Breast epithelium (tissue), 4 donors: ENCODE data around the gene SEL1L3. TPM values are rescaled to one million over a fixed set of nuclear protein-coding genes. Genes with fewer than 3 reads are reported as not detected.

Source experiments
- DNase-seq, 2 donors: peaks; one replicate each; pipeline ENCODE4 v3.0.0-alpha.2; 2019; ENCODE audit warnings: low spot score in 2 of 2
- H3K27ac ChIP-seq, 2 donors: fragments of 200-600 bp; sonication (generic) in 1 of 2; one replicate each; pipeline ENCODE4 v1.5.1; 2016 to 2019; ENCODE audit warnings: mild to moderate bottlenecking in 1 of 2
- H3K27me3 ChIP-seq, 2 donors: fragments of 200-600 bp; sonication (generic) in 1 of 2; one replicate each; pipeline versions ENCODE4 v1.5.1 to v1.6.0; 2017 to 2019; ENCODE audit warnings: control low read depth in 1 of 2, mild to moderate bottlenecking in 1 of 2
- H3K36me3 ChIP-seq: fragments of 200-600 bp; one replicate; pipeline ENCODE4 v1.5.1; 2019
- H3K4me1 ChIP-seq, 2 donors: fragments of 200-600 bp; sonication (generic); one replicate each; pipeline ENCODE4 v1.5.1; 2016 to 2019; ENCODE audit warnings: control low read depth in 1 of 2
- H3K4me3 ChIP-seq, 3 donors: fragments of 200-600 bp; sonication (generic); 1 replicate in 2 of 3; 2 replicates in 1 of 3; pipeline ENCODE4 v1.5.1; 2016 to 2019; ENCODE audit warnings: mild to moderate bottlenecking in 3 of 3, moderate library complexity in 2 of 3
- H3K9me3 ChIP-seq, 2 donors: fragments of 200-600 bp; sonication (generic) in 1 of 2; one replicate each; pipeline ENCODE4 v1.5.1; 2016 to 2019; ENCODE audit warnings: control low read depth in 1 of 2
- POLR2A ChIP-seq: fragments of 450-650 bp; IDR thresholded peaks from one replicate; pipeline ENCODE4 v1.6.1; 2016; ENCODE audit warnings: antibody characterized with exemption, mild to moderate bottlenecking, moderate library complexity
- POLR2AphosphoS5 ChIP-seq, 3 donors: sonication (generic); formaldehyde crosslinking; IDR thresholded peaks; one replicate each; pipeline ENCODE4 v1.6.1; 2017; ENCODE audit warnings: antibody characterized with exemption in 3 of 3
- intact Hi-C: fragments of 100-400 bp; cut with DNase I; formaldehyde crosslinking; loops from one replicate; pipeline ENCODE4 v1.15.1; 2023; ENCODE audit warnings: low total_unique reads
- total RNA-seq, 3 donors: library from RNA; depleted of rRNA; stranded (reverse); fragments of >200 nt; gene quantifications; one replicate each; pipeline ENCODE4 v1.1.0, GENCODE V29; 2016
- TF ChIP-seq, protein P1 (sequence below), 3 donors: fragments of 450-650 bp; IDR thresholded peaks; one replicate each; pipeline ENCODE4 v1.5.1; 2016 to 2017; ENCODE audit warnings: antibody characterized with exemption in 3 of 3, mild to moderate bottlenecking in 3 of 3, moderate library complexity in 3 of 3

SEL1L3 gene
- total RNA-seq, 3 donors from 2014 or later = 10.7 to 15.5 (median 14.7) TPM

DNA sequence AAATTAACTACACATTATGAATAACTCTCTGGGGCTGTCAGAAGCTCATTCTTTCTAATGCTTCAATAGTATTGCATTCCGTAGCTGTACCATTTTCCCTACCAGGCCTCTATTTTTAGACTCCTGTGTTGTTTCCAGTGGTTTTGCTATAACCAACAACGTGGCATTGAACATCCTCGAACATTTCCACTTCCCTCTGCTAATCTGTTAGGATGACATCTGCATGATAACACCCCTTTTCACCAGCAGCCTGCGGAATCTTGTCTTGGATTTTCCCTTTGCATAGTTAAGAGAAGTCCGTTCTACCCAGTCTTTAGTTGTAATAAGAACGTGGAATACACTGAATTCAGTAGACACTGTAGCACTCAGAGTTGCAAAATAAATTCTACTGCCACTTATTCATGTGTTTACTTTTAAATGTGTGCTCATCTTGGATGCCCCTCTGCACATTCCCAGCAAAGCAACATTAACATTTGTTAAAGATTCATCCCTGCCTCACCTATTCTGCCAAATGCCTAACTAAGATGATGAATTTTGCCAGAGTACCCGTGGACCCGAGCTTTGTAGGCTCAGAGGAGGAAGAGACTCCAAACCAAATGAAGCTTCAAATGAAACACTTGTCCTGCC, 55.6 kb downstream of the SEL1L3 start:
- intact Hi-C loops = no loop called here
- no peaks in the 10 kb centered on the region for H3K36me3 ChIP-seq

DNA sequence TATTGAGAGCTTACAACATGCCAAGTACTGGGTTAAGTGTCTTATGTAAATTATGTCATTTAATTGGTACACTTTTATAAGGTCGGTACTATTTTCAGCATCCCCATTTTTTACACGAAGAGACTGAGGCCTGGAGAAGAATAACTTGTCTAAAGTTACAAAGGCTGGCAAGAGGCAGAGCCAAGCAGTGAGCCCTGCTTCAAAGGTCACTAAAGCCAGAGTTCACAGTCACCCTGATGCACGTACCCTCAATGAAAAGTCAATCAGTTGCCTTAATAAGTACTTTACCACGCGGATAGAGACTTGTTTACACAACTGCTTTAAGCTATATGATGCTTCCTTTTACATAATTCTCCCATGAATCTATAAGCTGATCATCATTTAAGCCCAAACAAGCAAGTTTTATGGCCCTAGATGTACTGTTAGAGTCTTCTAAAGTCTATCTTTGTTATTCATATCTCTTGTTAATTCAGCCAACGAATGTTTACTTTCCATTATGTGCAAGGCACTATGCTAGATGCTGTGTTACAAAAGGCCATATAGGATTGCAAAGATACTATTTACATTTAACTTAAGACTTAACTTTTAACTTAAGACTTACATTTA, 57.4 kb downstream of the SEL1L3 start:
- no peak overlapping the region for H3K4me3 ChIP-seq
- no peaks in the 10 kb centered on the region for H3K36me3 ChIP-seq
- intact Hi-C loops = no loop called here
- no peak for TF ChIP-seq POLR2AphosphoS5 (IDR thresholded peaks at IDR 0.05)
- no peak for TF ChIP-seq POLR2A
- H3K4me1 ChIP-seq = no peaks in the 10 kb centered on the region
- no peaks in the 10 kb centered on the region for H3K9me3 ChIP-seq
- no peak overlapping the region for H3K27ac ChIP-seq
- no peak for DNase-seq
- H3K27me3 ChIP-seq = no peaks in the 10 kb centered on the region

More for the DNA sequence above, 55.6 kb downstream of the SEL1L3 start:
- DNase-seq = no peak
- TF ChIP-seq, protein P1, sequence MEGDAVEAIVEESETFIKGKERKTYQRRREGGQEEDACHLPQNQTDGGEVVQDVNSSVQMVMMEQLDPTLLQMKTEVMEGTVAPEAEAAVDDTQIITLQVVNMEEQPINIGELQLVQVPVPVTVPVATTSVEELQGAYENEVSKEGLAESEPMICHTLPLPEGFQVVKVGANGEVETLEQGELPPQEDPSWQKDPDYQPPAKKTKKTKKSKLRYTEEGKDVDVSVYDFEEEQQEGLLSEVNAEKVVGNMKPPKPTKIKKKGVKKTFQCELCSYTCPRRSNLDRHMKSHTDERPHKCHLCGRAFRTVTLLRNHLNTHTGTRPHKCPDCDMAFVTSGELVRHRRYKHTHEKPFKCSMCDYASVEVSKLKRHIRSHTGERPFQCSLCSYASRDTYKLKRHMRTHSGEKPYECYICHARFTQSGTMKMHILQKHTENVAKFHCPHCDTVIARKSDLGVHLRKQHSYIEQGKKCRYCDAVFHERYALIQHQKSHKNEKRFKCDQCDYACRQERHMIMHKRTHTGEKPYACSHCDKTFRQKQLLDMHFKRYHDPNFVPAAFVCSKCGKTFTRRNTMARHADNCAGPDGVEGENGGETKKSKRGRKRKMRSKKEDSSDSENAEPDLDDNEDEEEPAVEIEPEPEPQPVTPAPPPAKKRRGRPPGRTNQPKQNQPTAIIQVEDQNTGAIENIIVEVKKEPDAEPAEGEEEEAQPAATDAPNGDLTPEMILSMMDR (IDR thresholded peaks at IDR 0.05) = no peak
- TF ChIP-seq POLR2A = no peak
- TF ChIP-seq POLR2AphosphoS5 (IDR thresholded peaks at IDR 0.05) = no peak
- H3K9me3 ChIP-seq = no peaks in the 10 kb centered on the region
- H3K27me3 ChIP-seq = no peaks in the 10 kb centered on the region
- no peaks in the 10 kb centered on the region for H3K4me1 ChIP-seq
- no peak overlapping the region for H3K27ac ChIP-seq
- no peak overlapping the region for H3K4me3 ChIP-seq

DNA sequence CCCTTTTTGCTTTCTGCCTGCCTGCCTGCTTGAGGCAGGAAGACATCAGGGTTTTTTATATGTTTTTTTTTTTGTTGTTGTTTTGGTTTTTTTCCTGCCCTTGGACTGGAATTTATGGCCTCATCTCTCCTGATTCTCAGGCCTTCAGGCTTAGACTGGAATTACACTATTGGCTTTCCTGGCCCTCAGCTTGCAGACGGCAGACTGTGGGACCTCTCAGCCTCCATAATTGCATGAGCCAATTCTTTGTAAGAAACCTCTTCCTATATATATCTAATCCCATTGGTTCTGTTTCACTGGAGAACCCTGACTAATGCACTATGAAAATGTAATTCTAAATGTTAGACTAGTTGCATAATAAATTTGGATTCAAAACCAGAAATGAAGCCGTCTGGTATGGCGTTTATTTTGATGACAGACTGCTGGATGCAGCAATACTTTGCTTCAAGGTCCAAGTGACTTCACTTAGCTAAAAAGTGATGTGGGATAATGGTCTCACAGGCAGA, 59.0 kb downstream of the SEL1L3 start:
- no peak for DNase-seq
- Histone ChIP-seq H3K4me1 (no peaks in the 10 kb centered on the region), H3K27ac (no peak overlapping the region), H3K4me3 (no peak overlapping the region), H3K9me3 (no peaks in the 10 kb centered on the region), H3K27me3 (no peaks in the 10 kb centered on the region), H3K36me3 (no peaks in the 10 kb centered on the region)
- no peak for TF ChIP-seq POLR2AphosphoS5 (IDR thresholded peaks at IDR 0.05)
- no peak for TF ChIP-seq POLR2A
- TF ChIP-seq, protein P1 (IDR thresholded peaks at IDR 0.05) = no peak
- intact Hi-C loops = no loop called here

DNA sequence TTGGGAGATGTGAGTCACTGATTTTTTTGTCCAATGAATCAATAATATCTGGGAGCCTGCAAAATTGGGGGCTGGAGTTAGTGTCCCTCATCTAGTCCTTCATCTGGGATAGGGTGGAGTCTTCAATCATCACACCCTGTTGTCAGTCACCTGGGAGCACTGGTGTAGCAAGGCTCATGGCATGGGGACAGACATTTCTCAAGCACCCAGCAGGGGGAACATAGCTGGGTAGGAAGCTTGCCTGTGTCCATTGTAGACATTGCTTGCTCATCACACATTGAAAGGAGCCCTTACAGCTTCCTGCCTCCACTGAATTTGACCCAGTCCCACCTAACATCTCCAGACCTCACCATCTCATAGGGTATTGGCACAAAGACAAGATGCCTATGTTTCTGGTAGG, 61.2 kb downstream of the SEL1L3 start:
- Histone ChIP-seq H3K27me3 (no peaks in the 10 kb centered on the region), H3K4me3 (no peak overlapping the region), H3K9me3 (no peaks in the 10 kb centered on the region), H3K4me1 (no peaks in the 10 kb centered on the region), H3K36me3 (no peaks in the 10 kb centered on the region), H3K27ac (no peak overlapping the region)
- DNase-seq = no peak
- intact Hi-C loops = no loop called here
- no peak for TF ChIP-seq POLR2A
- TF ChIP-seq POLR2AphosphoS5 (IDR thresholded peaks at IDR 0.05) = no peak
- TF ChIP-seq, protein P1 (IDR thresholded peaks at IDR 0.05) = no peak

DNA sequence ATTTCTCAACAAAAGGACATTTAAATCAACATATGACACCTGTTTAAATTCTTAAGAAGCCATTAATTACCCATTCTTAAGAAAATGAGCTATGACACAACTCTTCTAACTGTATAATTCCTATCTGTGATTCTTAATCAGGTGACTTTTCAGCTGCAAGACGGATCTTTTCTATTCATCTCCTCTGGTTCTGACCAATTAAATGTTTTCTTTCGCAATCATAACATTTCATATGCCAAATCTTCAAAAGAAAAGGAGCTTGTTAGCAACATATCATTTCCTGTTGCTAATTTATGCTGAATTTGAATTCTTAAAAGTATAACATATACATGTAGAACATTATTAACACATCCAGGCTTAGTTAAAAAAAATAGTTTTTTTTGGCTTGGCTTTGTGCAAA, 62.5 kb downstream of the SEL1L3 start:
- intact Hi-C loops = no loop called here
- H3K9me3 ChIP-seq = no peaks in the 10 kb centered on the region
- no peak for TF ChIP-seq POLR2A
- TF ChIP-seq, protein P1 (IDR thresholded peaks at IDR 0.05) = no peak
- TF ChIP-seq POLR2AphosphoS5 (IDR thresholded peaks at IDR 0.05) = no peak
- H3K36me3 ChIP-seq = no peaks in the 10 kb centered on the region
- H3K27me3 ChIP-seq = no peaks in the 10 kb centered on the region
- H3K27ac ChIP-seq = no peak overlapping the region
- no peaks in the 10 kb centered on the region for H3K4me1 ChIP-seq
- H3K4me3 ChIP-seq = no peak overlapping the region
- DNase-seq = no peak
